HL-60/S4 treated with retinoic acid at 250 ng/mL for 4 days and 3 days (cell line): ENCODE data around the gene RCHY1.
"Not testable (repeated sequence)": the region's sequence is repeated elsewhere in the genome, so short reads cannot be mapped to it uniquely, and the experiment has no call there.

Experiments
- in situ Hi-C: fragments of 300-500 bp; cut with MboI; formaldehyde crosslinking; loops from 2 replicates; pipeline ENCODE4 v1.7.0; 2022; ENCODE audit warnings: low sequenced_read_pairs

Gene RCHY1

DNA sequence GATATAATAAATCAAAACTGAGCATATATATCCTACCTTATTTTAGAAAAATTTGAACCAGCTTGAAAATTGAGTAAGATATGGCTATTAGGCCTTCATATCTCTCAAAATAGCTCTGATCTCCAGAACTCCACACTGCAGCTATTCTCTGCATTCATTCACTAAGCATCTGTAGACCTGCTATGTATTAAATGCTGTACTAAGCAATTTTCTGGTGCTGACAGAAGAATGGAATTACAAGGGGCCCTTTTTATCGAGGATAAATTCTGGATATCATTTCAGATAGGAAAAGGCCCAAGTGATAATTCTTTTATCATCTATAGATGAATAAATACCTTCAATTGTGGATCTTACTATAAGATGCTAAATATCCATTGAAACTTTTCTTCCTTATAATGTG, 1.9 kb upstream of the RCHY1 start:
- in situ Hi-C loops: no loop called here

DNA sequence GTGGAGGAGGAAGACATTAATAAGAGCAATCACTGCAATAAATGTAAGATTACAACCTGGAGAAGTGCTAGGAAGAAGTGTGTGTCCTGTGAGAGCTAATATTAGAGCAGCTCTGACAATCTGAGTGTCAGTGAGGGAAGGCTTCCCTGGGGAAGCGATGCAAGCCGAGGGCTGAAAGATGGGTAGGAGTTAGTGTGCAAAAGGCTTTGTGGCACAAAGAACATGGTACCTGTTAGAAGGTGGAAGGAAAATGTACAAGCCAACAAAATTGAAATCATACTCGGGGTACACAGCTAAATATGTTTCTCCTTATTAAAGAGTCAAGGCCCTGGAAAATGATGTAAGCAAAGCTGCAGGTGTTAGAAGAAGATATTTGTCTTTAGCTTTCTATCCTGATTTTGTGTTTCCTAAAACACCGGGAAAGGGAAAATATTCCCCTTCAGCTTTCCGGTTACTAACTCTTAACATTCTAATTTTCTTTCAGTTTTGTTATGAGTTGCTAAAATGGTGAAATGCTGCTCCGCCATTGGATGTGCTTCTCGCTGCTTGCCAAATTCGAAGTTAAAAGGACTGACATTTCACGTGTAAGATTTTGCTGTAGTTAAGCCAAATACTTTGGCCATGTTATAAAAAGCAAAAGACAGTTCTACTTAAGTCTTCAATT, 878 bp upstream of the RCHY1 start:
- in situ Hi-C loops: no loop called here

DNA sequence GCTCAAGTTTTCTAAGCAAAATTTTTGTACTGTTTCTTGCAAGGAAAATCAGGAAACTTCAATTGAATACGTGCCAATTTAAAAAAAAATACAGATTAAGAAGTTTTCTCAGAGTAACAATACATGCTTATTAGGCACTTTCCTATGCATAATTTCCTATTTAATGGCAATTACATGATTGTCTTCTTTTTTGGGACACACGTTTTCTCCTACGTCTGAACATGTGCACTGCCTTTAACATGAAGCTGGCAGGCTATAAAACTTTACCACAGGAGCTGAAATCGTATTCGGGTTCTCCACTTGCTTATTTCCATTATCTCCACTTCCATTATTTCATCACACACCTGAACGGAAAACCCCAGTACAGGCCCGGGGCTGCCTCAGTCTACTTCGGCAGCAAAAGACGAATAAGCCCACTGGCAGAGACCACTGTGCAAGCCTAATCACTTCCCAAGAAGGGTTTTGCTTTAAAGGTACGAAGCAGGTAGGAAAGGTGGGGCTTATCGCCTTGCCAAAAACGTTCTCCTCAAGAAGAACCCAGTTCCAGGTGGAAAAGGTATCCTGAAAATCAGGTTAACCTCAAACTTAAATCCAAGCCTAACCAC, 575 bp downstream of the RCHY1 start:
- in situ Hi-C loops: no loop called here

DNA sequence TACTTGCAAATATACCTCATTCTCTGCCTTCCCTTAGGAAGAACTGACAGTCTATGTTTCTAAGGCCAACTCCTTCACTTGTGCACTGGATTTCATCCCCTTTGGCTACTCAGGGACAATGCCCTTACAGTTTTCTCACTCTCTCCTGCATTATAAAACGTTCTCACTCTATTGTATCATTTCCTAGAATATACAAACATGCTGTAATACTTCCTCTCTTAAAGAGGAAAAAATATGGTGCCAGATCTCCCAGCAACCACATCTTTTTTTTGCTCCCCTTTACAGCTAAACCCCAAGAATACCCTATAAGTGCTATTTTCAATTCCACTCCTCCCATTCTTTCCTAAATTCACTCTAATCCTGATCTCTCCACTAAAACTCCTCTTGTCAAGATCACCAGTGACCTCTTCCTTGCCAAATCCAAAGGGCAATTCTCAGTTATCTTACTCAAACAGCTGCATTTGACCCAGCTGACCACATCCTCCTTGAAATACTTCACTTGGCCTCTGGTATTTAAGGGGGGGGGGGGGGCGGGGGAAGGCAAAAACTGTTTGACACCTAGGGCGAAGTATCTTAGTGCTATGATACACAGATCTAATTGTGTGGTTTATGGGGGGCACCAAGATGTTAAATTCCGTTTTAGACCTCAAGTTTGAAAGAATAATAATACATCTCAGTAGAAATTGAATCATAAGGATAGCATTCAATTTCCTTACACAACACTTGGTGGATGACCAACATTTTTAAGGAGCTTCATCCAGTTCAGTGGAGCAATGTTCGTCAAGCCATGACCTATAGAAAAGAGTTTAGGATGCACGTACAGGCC, 1.6 kb downstream of the RCHY1 start:
- in situ Hi-C loops: no loop called here

DNA sequence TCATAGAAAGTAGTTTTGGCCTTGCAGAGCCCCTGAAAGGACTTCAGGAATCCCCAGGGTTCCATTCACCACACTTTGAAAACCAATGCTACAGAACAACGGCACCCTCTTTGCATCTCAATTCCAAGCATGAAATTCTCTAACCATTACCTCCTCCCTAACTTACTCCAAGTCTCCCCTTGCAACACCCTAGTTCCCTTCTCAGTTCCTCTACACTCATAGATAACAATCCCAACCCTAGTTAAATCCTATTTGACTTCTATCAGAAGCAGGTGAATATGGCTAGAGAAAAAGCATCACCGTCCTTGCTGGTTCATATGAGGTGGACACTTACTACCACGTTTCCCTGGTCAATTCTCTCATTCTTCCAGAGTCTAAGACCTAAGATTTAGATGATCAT, 2.4 kb downstream of the RCHY1 start:
- in situ Hi-C loops: no loop called here

DNA sequence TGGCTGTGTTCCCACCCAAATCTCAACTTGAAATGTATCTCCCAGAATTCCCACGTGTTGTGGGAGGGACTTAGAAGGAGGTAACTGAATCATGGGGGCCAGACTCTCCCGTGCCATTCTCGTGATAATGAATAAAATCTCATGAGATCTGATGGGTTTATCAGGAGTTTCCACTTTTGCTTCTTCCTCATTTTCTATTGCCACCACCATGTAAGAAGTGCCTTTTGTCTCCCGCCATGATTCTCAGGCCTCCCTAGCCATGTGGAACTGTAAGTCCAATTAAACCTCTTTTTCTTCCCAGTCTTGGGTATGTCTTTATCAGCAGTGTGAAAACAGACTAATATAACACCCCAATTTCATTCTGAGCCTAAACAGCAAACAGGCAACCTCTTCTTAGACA, 4.6 kb downstream of the RCHY1 start:
- in situ Hi-C loops: not testable (repeated sequence)

DNA sequence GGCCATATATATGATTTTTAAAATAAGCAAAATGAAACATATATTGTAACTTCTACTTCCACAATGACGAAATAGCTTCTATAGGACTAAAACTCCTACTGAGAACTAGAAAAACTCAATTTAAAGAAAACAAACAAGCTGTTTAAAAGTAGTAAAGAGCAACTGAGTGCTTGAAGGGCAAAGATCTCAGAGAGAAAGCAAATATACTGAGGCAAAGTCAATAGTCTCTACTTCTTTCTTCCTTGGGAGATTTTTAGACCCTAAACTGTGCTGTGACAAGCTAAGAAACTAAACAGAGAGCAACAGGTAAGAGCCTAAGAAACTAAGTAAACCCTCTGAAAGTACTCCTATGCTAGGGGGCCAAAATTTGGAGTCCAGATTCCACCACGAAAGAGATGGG, 8.6 kb downstream of the RCHY1 start:
- in situ Hi-C loops: no loop called here

DNA sequence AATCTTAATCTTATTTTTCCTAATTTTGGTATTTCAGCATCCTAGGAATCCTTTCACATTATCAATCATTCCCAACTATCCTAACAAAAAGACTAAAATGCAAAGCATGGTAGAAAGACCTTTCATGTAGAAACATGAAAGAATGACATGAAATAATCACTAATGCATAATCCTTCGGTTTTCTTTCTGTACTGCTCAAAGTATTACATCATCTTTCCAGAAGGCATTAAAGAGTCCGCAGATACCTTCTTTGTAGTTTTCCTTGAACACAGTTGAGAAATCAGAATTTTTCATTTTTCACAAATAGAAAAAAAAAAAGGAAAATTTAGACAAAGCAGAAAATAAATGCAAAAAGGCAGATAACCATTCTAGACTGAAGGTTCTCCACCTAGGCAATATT, 11.5 kb downstream of the RCHY1 start:
- in situ Hi-C loops: no loop called here

DNA sequence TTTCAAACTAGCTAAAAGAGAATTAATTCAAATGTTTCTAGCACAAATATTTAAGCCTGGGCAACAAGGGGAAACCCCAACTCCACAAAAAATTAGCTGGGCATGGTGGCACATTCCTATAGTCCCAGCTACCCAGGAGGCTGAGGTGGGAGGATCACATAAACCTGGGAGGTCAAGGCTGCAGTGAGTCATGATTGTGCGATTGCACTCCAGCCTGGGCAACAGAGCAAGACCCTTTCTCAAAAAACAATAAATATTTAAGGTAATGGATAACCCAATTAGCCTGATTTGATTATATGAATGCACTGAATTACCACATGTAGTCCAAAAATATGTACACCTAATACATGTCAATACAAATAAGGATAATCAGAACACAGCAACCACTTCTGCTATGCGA, 14.3 kb downstream of the RCHY1 start:
- in situ Hi-C loops: no loop called here

DNA sequence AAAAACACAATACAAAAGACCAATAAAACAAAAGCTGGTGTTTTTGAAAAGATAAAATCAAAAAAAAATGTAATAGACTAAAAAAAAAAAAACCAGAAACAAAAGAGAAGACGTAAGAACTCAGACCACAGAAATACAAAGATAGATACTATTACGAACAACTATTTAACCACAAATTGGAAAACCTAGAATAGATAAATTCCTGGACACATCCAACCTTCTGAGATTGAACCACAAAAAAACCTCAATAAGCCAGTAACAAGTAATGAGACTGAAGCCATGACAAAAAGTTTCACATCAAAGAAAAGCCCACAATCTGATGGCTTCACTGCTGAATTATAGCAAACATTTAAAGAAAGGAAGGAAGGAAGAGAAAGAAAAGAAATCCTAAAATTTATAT, 16.2 kb downstream of the RCHY1 start:
- in situ Hi-C loops: no loop called here

DNA sequence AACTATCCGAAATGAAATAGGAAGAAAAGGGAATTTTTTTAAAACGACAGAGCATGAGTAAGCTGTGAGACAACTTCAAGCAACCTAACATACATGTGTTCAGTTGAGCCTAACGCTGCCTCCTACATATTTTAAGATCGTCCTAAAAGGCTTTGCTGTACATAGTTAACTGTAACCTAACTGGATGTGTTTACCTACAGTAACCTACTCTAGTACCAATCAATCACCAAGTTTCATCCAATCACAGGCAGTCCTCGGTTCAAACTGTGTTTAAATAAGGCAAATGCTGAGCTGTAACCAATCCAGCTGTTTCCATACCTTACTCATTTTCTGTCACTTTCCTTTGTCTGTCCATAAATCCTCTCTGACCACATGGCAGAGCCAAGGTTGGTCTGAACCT, 17.1 kb downstream of the RCHY1 start:
- in situ Hi-C loops: no loop called here

DNA sequence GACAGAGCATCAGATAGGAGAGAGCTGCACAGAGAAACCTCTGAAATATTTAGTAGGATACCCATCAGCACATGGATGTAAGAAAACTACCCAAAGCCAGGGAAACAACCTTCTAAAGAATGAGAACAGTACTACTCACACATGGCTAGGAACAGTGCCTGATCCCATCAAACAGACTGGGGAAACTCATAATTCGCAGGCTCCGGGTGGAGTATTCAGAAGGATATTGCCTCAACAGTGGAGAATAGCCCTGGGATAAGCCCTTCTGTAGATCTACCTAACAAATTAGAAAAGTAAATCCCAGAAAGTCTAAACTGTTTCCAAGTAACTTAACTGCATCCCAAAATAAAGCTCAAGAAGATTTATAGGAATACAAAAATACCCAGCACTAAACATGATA, 17.8 kb downstream of the RCHY1 start:
- in situ Hi-C loops: no loop called here

DNA sequence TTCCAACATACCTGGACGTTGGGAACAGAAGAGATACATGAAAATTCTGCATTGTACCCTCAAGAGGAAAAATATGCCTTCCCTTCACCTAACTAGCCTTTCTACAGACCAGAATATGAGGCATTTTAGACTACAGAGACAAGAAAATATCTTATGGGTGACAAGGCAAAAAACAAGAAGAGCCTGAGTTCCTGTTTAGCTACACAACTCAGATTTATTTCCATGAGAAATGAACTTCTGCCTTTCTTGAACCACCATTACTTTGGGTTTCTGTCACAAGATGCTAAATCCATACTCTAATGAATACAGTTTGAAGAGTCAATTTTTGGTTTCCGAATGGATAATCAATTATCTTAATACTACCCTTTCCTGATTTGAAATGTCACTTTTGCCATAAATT, 18.7 kb downstream of the RCHY1 start:
- in situ Hi-C loops: no loop called here

DNA sequence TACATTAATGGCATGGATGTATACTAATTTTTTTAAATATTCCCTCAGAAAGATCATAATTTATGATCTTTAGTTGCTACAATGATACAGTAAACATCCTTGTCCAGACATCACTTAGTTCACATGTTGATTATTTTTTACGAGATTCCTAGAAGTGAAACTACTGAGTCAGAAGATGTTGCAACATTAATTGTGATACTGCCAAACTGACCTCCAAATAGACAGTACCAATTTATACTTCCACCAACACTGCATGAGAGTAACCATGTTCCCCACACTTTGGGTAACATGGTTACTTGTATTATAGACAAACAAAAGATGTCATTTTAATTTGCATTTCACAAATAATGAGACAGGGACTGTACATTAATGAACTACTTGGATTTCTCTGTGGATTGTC, 19.6 kb downstream of the RCHY1 start:
- in situ Hi-C loops: no loop called here

DNA sequence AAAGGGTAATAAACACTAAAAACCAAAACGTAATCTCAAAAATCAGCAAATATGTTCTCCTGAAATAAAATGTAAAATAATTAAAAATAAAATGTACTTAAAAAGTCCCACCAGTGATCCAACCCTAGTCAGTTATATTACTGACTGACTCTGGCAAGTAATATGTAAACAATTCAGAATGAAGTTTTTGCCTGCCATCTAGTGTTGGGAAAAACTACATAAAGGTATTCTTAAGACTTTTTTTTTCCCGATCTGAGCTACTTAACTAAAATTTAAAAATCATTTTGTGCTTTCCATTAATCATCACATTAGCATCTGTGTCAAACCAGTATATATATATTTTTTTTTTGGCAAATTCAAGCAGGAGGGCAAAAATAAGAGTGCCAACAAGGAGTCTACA, 24.0 kb downstream of the RCHY1 start:
- in situ Hi-C loops: no loop called here

DNA sequence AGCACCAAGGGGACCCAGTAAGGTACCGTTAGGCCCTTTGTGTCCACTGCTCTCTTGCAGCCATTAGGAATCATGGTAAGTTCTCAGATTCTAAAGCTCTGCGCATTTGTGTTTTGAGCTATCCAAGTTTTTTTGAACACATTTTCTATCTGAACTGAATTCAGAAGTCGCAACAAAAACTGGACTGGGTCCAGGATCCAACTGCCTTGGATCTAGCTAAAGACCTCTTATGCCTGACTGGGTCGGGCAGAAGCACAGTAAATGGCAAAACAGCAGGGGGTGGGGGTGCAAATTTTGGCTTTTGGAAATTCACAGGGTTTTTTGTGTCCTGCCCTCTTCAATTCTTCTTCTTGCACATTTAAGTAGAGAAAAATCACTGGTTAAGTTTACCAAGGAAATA, 30.0 kb downstream of the RCHY1 start:
- in situ Hi-C loops: no loop called here

DNA sequence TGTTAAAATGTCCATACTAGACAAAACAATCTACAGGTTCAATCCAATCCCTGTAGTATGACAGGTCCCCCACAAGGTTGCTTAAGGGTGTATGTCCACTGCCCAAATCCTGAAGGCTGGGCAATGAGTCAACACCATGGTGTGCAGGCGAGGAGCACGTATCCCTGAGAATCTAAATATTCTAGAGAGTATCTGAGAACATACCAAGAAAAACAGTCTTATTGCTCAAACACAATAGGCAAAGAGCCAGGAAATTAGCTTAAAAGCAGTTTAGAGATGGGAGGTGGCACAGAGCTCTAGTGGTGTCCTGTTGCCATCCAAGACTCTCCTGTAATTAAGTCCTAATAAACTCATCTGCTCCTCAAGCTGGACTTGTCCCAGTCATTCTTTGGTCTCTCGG, 37.0 kb downstream of the RCHY1 start:
- in situ Hi-C loops: no loop called here

DNA sequence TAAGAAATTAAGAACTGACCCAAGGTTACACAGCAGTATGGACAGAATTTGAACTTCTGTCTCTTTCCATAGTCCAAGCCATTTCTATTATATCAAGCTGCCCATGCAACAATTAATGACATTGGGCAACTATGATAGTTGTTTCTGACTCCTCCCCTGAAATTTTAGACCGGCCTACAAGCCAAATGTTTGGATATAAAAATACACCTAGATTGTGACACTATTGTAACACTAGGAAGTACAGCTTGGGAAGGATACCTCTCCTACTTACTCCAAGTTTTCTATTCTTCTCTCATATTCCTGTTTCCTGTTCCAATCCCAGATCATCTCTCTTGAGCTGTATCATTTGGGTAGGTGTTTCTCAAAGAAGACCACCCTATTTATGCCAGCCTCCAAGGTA, 43.5 kb downstream of the RCHY1 start:
- in situ Hi-C loops: no loop called here

DNA sequence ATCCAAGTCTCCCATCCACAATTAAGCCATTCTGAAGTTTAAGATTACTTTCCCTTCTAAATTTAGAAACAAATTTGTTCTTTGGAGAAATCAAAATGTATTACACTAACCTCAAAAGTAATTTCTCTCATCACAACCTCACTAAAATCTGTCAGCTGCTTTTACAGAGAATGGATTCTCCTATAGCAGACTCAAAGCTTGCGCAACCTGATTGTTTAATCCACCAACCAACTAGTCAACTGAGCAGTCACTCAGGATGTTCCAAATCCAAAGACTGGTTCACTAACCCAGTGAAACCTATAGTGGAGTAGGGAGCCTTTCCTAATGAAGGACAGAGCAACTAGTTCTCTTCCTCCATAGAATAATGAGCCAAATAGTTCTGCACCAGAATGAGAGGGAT, 44.3 kb downstream of the RCHY1 start:
- in situ Hi-C loops: no loop called here

DNA sequence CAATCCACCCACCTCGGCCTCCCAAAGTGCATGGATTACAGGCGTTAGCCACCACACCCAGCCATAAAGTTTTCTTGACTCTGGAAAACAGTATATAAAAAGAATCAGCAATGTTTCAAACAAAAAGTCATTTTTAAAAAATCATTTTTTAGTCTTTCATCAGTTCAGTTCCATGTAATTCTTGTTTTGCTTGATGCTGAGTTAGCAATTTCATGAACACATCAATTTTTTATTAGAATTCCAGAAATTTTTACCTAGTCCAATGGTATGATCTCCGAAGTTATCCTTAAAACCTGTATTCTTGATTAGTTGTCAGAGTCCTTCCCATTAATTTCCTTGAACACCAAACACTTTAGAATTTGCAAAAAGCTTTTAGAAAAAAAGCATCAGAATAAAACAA, 56.8 kb downstream of the RCHY1 start:
- in situ Hi-C loops: no loop called here

DNA sequence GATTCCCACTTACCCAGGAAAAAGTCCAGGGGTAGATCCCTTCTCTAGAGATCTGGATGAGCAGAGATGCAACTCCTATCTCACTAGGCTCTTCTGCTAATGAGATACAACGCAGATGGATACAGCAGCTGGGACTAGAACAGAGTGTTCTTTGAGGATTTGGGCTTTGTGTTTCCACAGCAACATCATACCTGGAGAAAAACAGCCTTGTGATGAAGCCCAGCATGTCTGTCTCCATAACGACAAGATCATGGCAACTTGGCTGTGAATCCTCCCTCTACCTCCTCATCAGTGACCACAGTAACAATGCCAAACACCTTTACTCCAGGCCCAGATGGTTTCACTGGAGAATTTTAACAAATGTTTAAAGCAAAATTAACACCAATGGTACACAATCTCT, 80.1 kb downstream of the RCHY1 start:
- in situ Hi-C loops: no loop called here

DNA sequence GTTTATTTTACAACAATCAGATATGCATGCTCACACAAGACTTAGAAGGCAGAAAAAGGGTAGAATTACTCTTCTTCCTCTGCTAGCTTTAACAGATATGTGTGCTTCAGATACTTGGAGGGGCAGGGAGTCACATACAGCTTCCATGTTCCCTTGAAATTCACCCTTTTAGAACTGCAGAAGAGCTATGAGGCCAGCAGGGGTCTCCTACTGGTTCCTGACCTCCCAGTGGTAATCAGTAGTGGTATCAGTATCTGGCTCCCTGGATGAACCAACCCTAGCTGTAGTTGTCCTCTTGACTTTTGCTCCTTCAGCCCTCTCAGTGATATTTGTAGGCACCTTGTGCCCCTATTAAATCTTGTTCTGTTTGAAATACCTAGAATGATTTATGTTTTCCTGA, 81.5 kb downstream of the RCHY1 start:
- in situ Hi-C loops: no loop called here
